Lung (tissue), 12 donors: Measurements from ENCODE around the gene SEMA4D. TPM values are rescaled to one million over a fixed set of nuclear protein-coding genes. Genes with fewer than 3 reads are reported as not detected.

ENCODE experiments used
- ATAC-seq: fragments of 200-7000 bp; cut with Tn5 transposase; one replicate; pipeline ENCODE4 v1.9.1; 2020; ENCODE audit warnings: moderate number of reproducible peaks; ENCODE audit not compliant: insufficient read depth, low FRiP score
- DNase-seq, 3 donors: peaks; one replicate each; pipeline ENCODE4 v3.0.0-alpha.2; 2013 to 2017
- H3K27ac ChIP-seq, 2 donors: one replicate each; pipeline ENCODE4 v1.5.1; 2013; ENCODE audit warnings: mild to moderate bottlenecking in 2 of 2, moderate library complexity in 2 of 2, control low read depth in 1 of 2, inconsistent platforms in 1 of 2, low read depth in 1 of 2, low read length in 1 of 2
- H3K27me3 ChIP-seq, 3 donors: one replicate each; pipeline ENCODE4 v1.5.1; 2013; ENCODE audit warnings: low read length in 2 of 3; ENCODE audit not compliant: control insufficient read depth in 3 of 3, insufficient read depth in 3 of 3
- H3K36me3 ChIP-seq, 4 donors: one replicate each; pipeline ENCODE4 v1.5.1; 2013; ENCODE audit warnings: low read length in 4 of 4, mild to moderate bottlenecking in 1 of 4, moderate library complexity in 1 of 4; ENCODE audit not compliant: control insufficient read depth in 4 of 4, insufficient read depth in 4 of 4
- H3K4me1 ChIP-seq, 5 donors: one replicate each; pipeline ENCODE4 v1.5.1; 2013; ENCODE audit warnings: low read length in 5 of 5, mild to moderate bottlenecking in 2 of 5, moderate library complexity in 1 of 5; ENCODE audit not compliant: control insufficient read depth in 5 of 5, insufficient read depth in 5 of 5
- H3K4me3 ChIP-seq: one replicate; pipeline ENCODE4 v1.5.1; 2013; ENCODE audit warnings: mild to moderate bottlenecking, control low read depth, moderate library complexity
- H3K9ac ChIP-seq, 2 donors: one replicate each; pipeline ENCODE4 v1.5.1; 2013; ENCODE audit warnings: low read length in 2 of 2, control low read depth in 1 of 2; ENCODE audit not compliant: insufficient read depth in 1 of 2
- H3K9me3 ChIP-seq, 4 donors: one replicate each; pipeline ENCODE4 v1.5.1; 2013; ENCODE audit warnings: low read length in 3 of 4, mild to moderate bottlenecking in 1 of 4, moderate library complexity in 1 of 4; ENCODE audit not compliant: control insufficient read depth in 4 of 4, insufficient read depth in 3 of 4
- WGBS, 2 donors: extraction: QIAGEN DNeasy Blood & Tissue Kit; methylation state at CpG; one replicate each; pipeline ENCODE4 v1.1.7; 2013; 5-methylcytosine and 5-hydroxymethylcytosine counted together
- polyA plus RNA-seq, 2 donors: library from polyadenylated mRNA; stranded (reverse); fragments of 200-250 nt; gene quantifications; one replicate each; pipeline ENCODE4 v1.2.1, GENCODE V29; 2013
- total RNA-seq, 2 donors: library from RNA; depleted of rRNA in 1 of 2; stranded (reverse); fragments of >200 nt in 1 of 2; gene quantifications; one replicate each; pipeline ENCODE4 v1.2.1, GENCODE V29; 2014 to 2021
- TF ChIP-seq, protein P1 (sequence below): IDR thresholded peaks from 2 replicates; pipeline ENCODE4 v1.5.1; 2012; ENCODE audit warnings: mild to moderate bottlenecking; ENCODE audit errors: control extremely low read depth, extremely low read depth
- donor health status: control.
- donor health status: control.
- donor health status: Bipolar disorder and iron deficiency.
- donor health status: healthy.
- donor health status: DM: yes; HTN: yes; CAD: no.

Gene SEMA4D
- total and polyA plus RNA-seq, 4 donors = 6.7 to 61.5 (median 29.0) TPM

DNA sequence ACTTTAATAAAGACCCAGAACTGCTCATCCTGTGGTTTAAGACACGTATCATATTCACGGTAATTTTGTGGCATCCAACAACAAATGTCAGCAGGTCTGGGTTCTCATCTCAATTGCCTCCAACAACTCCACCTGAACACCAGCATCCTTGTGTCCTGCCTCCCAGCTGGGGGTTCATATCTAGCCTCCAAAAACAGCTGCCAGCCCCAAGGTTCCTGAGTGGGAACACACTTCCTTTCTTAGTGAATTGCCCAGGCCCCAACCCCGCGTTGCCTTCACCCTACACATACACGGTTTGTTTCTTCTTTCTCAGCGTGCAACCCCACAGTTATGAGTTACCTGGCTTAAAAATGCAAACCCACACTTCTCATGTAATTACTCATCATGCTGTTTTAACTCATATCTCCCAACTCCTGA lies 77.9 kb downstream of the SEMA4D start:
- Histone ChIP-seq H3K4me1 (no peaks in the 10 kb centered on the region), H3K9ac (no peak overlapping the region), H3K27ac (no peak overlapping the region), H3K4me3 (no peak overlapping the region), H3K27me3 (no peaks in the 10 kb centered on the region), H3K36me3 (peaks cover 0 to 2% (median 0%) of the 10 kb centered on the region in 4 donors), H3K9me3 (peaks cover 0 to 2% (median 0%) of the 10 kb centered on the region in 4 donors)
- no peak for DNase-seq
- TF ChIP-seq, protein P1, sequence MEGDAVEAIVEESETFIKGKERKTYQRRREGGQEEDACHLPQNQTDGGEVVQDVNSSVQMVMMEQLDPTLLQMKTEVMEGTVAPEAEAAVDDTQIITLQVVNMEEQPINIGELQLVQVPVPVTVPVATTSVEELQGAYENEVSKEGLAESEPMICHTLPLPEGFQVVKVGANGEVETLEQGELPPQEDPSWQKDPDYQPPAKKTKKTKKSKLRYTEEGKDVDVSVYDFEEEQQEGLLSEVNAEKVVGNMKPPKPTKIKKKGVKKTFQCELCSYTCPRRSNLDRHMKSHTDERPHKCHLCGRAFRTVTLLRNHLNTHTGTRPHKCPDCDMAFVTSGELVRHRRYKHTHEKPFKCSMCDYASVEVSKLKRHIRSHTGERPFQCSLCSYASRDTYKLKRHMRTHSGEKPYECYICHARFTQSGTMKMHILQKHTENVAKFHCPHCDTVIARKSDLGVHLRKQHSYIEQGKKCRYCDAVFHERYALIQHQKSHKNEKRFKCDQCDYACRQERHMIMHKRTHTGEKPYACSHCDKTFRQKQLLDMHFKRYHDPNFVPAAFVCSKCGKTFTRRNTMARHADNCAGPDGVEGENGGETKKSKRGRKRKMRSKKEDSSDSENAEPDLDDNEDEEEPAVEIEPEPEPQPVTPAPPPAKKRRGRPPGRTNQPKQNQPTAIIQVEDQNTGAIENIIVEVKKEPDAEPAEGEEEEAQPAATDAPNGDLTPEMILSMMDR = no peak
- 30 to 63% methylated on average over 6 of the region's 6 CpGs for WGBS, 2 donors
- no peak for ATAC-seq

DNA sequence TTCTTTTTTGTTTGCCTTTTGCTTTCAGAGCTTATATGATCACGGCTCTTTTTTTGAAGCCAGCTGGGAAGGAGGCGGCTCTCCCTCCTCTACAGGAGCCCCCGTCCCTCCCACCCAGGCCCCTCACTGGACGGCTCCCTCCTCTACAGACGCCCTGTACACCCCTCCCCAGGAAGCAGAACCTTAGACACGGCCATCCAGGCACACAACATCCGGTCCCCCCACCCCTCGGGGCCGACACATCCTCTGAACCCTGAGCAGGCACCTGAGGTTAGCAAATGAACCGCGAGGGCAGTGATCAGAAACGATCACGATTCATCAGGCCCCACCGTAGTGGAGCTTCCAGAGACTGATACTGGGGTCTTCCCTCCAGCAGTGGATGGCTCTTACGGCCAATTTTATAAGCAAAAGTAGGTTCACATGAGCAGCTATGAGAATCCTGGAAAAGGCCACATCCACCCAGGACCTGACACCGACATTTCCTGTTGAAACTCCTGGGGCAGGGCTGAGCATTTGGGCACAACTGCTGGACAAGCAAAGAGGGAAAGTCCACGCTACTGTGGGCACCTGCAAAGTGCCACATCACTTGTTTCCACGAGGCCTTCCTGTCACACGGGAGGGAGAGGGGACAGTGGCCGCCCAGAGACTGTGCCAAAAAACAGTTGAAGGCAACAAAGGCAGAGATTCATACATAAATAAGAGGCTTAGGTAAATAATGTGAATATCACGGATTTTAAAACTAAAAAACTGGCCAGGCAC lies 78.9 kb downstream of the SEMA4D start:
- H3K9ac ChIP-seq = no peak overlapping the region
- peaks cover 0 to 2% (median 0%) of the 10 kb centered on the region in 4 donors for H3K9me3 ChIP-seq
- peaks cover 0 to 2% (median 0%) of the 10 kb centered on the region in 5 donors for H3K4me1 ChIP-seq
- WGBS, 2 donors = 46 to 59% methylated on average over 21 of the region's 21 CpGs
- ATAC-seq (no peak), DNase-seq (peak in 1 of 3 donors; percentile 16)
- no peak overlapping the region for H3K27ac ChIP-seq
- no peak overlapping the region for H3K4me3 ChIP-seq
- peaks cover 0 to 2% (median 0%) of the 10 kb centered on the region in 4 donors for H3K36me3 ChIP-seq
- TF ChIP-seq, protein P1 = no peak
- H3K27me3 ChIP-seq = no peaks in the 10 kb centered on the region

DNA sequence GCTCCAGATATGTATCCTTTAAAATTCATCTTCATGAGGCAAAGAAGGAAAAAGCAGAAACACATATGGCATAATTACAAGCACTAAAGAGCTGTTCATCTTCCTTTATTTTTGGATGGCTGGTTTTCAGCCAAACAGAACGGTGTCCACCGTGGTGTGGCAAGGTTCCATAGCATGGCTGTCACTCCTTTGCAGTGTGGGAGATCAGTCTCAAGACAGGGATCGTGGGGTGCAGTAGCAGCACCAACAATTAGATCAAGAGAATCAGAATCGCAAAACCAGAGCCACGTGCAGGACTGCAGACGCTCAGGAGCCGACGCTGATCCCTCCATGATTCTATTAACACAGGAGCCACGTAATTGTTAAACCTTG lies 79.5 kb downstream of the SEMA4D start:
- DNase-seq (no peak), ATAC-seq (no peak)
- WGBS, 2 donors = 52 to 63% methylated on average over 9 of the region's 9 CpGs
- TF ChIP-seq, protein P1 = no peak
- Histone ChIP-seq H3K9ac (no peak overlapping the region), H3K36me3 (peaks cover 0 to 2% (median 0%) of the 10 kb centered on the region in 4 donors), H3K27me3 (no peaks in the 10 kb centered on the region), H3K9me3 (peaks cover 0 to 2% (median 0%) of the 10 kb centered on the region in 4 donors), H3K4me1 (peaks cover 0 to 5% (median 0%) of the 10 kb centered on the region in 5 donors), H3K27ac (no peak overlapping the region), H3K4me3 (no peak overlapping the region)
